GM12892 (cell line): ENCODE data around the gene OPN1MW.
"Not testable (repeated sequence)": the region's sequence is repeated elsewhere in the genome, so short reads cannot be mapped to it uniquely, and the experiment has no call there.

Source experiments
- DNase-seq: peaks from one replicate; pipeline ENCODE4 v3.0.0; 2011; ENCODE audit not compliant: insufficient read length
- FAIRE-seq: peaks from 2 replicates; lab custom pipeline; 2011; peaks lifted over from hg19 to GRCh38; lab: Jason Lieb, UNC

Gene OPN1MW

DNA sequence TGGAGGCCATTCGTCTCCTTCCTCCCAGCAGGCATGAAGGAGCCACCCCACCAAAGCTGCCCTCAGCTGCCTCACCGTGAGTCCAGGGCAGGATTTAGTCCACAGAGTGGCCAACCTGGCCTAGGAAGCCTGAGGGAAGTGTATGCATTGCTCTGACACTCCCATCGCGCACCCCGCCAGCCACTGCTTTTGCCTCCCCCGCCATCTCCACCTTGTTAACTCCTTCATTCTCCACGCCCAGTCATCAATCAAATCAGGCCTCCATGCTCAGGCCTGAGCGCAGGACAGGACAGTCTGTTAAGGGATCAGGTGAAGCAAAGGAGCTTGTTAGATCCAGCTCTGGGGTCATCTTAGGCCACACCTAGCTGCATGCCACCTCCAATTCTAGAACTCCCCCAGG is 10.4 kb downstream of the OPN1MW start:
- DNase-seq, result not testable (repeated sequence)

DNA sequence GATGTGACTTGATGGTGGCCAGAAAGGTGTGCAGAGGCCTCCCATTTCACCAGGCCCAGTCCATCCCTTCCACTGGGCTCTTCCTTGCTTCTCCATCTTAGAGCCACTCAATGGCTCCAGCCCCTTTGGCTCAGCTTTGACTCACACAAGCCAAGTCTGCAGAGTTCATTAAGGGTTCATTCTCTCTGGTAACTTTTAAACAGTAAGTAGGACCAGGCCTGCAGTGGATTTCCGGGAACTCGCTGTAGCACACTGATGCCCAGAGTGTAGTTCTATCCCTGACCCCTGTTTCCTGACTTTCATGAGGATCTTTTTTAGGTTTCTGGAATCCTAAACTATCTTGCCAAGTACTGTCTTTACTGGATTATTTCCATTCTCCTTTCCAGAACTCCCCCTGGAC is 11.9 kb downstream of the OPN1MW start:
- not testable (repeated sequence) for DNase-seq, FAIRE-seq

More for the DNA sequence above, 10.4 kb downstream of the OPN1MW start:
- not testable (repeated sequence) for FAIRE-seq

DNA sequence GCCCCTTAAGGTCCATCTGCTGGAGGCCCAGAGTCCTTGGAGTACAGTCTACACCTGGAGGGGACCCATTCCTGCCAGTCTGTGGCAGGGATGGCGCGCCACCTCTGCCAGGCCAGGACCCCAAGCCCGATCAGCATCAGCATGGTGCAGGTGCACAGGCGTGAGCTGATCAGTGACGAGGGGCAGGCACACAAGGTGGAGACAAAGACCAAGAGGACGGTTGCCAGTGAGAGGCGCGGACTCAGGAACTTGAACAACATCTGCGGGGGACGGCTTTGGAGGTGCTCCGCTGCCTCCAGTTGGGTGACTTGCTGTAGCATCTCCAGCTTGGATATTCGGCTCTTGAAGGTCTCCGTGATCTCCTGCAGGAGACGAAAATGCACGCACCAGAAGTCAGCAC is 14.1 kb downstream of the OPN1MW start:
- DNase-seq, FAIRE-seq: not testable (repeated sequence)

DNA sequence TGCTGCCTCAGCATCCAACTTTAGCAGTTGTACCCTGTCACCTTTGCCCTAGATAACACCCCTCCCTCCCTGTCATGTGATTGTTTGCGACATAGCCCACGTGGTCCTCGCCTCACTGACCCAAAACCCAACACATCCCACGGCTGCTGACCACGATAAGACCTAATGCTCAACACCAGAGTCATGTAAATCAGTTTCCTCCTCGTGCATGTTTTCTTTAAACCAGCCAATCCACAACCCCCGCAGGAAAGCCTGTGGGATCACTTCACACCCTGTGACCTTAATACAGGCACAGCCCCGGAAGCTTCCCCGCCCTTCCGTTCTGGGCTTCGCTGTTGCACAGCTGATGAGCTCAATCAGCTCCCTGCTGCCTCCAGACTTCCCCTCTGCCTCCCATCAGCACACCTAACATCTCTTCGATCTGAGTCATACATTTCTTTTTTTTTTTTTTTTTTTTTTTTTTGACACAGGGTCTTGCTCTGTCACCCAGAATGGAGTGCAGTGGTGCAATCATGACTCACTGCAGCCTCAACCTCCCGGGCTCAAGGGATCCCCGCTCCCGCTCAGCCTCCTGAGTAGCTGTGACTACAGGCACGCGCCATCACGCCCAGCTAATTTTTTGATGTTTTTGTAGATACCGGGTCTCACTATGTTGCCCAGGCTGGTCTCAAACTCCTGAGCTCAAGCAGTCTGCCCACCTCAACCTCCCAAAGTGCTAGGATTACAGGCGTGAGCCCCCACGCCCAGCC is 27.4 kb downstream of the OPN1MW start:
- FAIRE-seq, DNase-seq: not testable (repeated sequence)

DNA sequence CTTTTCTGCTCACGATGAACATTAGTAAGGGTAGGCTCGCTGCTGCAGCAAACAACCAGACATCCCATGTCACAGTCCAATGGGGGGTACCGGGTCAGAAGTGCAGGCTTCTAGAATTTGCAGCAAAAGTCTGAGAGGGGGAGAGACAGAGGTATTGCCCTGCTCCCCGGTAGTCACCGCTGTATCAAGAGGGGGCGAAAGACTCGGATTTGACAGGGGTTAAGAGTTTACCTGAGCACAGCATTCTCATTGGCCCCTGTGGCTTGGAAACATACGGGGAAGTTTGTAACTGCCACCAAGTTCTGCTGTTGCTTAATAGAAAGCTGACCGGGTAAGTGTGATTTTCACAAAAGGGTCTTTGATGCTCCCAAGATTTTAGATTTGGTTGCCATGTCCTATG is 28.7 kb downstream of the OPN1MW start:
- FAIRE-seq, DNase-seq: not testable (repeated sequence)

DNA sequence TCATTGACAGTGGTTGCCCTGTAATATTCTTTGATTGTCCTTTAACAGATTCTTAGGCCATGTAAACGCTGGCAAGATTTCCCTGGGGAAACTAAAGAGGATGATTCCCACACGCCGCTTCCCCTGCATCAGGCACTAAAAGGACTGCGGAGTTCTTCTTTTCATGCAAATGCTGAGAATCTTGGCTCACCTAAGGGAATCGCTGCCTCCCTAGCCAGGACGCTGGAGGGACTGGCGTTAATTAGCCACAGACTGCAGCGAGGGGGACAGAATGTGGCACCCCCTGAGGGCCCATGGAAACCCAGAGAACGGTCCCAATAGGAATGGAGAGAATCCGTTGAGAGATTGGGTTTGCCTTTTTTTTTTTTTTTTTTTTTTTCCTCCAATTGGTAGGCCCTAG is 29.1 kb downstream of the OPN1MW start:
- DNase-seq, FAIRE-seq: not testable (repeated sequence)

DNA sequence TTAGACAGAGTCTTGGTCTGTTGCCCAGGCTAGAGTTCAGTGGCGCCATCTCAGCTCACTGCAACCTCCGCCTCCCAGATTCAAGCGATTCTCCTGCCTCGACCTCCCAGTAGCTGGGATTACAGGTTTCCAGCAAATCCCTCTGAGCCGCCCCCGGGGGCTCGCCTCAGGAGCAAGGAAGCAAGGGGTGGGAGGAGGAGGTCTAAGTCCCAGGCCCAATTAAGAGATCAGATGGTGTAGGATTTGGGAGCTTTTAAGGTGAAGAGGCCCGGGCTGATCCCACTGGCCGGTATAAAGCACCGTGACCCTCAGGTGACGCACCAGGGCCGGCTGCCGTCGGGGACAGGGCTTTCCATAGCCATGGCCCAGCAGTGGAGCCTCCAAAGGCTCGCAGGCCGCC is 37.1 kb downstream of the OPN1MW start, which contains the start of gene OPN1MW2:
Gene OPN1MW2, plus strand, starts transcription at position 301 of the 400 bp plus-strand sequence. Its CDS starts 60 bp downstream, at position 361.
- DNase-seq, FAIRE-seq: not testable (repeated sequence)

DNA sequence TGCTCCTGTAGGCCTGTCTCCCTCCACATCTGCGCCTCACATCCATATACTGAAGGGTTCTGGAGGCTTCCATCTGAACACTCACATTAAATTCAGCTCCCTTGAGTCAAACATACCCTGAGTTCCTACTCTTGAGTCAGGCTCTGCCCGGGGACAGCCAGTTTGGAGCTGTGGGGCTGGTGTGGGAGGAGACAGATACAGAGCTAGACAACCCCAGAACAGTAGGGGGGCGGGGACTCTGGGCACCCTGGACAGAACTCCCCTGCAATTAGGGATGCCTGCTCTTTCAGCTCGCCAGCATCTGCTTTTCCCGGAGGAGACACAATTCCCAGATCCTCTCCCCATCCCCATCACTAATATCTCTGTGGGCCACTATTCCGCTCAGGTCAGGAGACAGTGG is 42.9 kb downstream of the OPN1MW start:
- DNase-seq, FAIRE-seq: not testable (repeated sequence)

DNA sequence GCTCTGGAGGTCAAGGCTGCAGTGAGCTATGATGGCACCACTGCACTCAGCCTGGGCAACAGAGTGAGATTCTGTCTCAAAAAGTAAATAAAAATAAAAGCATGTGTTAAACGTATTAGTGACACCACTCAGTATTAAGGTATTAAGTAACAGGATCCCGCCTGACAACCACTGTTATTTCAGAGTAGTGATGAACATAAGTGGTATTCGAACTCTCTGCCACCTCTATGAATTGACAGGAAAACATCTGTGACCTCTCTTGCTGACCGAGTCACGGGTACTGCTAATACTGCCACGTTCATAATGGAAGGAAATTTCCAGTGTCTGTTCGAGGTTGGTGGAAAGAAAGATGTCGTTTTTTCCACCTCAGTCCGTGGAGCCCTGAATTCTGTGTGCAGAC is 44.3 kb downstream of the OPN1MW start:
- not testable (repeated sequence) for DNase-seq, FAIRE-seq

DNA sequence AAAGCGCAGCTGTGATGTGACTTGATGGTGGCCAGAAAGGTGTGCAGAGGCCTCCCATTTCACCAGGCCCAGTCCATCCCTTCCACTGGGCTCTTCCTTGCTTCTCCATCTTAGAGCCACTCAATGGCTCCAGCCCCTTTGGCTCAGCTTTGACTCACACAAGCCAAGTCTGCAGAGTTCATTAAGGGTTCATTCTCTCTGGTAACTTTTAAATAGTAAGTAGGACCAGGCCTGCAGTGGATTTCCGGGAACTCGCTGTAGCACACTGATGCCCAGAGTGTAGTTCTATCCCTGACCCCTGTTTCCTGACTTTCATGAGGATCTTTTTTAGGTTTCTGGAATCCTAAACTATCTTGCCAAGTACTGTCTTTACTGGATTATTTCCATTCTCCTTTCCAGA is 49.0 kb downstream of the OPN1MW start:
- not testable (repeated sequence) for FAIRE-seq, DNase-seq

DNA sequence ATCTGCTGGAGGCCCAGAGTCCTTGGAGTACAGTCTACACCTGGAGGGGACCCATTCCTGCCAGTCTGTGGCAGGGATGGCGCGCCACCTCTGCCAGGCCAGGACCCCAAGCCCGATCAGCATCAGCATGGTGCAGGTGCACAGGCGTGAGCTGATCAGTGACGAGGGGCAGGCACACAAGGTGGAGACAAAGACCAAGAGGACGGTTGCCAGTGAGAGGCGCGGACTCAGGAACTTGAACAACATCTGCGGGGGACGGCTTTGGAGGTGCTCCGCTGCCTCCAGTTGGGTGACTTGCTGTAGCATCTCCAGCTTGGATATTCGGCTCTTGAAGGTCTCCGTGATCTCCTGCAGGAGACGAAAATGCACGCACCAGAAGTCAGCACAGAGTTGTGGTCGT is 51.2 kb downstream of the OPN1MW start:
- DNase-seq, FAIRE-seq: not testable (repeated sequence)

DNA sequence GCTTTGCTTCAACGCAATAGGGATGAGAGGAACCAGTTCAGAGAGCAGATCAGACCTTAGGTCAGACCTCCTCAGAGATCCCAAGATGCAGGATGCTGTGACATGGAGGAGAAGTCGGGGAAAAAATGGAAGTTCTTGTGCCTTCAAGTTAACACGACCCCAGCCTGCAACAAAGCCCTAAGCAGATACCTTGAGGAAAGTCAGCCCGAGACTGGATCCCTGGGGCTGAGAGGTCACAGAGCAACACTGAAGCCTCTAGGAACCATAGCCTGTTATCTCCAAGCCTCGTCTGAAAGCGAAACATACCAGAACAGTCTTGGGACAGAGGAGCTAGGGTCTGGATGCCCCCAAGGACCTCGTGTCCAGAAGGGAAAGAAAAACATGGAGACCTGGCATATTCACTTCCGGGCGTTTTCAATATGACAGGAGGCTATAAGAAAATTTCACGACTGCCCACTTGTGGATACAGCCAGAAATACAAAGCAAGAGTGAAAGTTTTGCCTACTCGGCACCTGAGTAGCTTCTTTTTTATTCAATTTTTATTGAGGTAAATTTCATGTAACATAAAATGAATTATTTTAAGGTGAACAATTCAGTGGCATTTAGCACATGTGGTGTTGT is 56.7 kb downstream of the OPN1MW start:
- not testable (repeated sequence) for FAIRE-seq, DNase-seq

DNA sequence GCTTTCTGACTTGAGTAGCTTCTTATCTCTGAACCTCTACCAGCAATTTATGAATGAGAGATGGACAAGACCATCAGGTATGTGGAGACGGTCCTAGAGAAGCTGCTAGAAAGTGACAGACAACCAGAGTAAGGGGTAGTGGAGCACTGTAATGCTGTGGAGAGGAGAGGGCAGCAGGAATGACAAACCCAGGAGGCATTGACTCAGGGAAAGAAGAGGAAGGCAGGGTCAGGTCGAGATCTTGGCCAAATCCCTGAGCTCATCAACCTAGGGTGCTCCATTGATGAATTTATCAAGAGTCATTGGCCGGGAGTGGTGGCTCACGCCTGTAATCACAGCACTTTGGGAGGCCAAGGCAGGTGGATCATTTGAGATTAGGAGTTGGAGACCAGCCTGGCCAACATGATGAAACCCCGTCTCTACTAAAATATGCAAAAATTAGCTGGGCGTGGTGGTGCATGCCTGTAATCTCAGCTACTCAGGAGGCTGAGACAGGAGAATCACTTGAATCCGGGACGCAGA is 57.6 kb downstream of the OPN1MW start:
- DNase-seq, FAIRE-seq: not testable (repeated sequence)
